Epithelial cell of esophagus (primary cell): ENCODE results near the gene NEDD4L.
A peak's percentile ranks its signal among the peaks of the same experiment; 100 is the strongest.

Experiments
- DNase-seq: peaks from one replicate; pipeline ENCODE4 v3.0.0; 2010; ENCODE audit warnings: low read depth
- H3K4me3 ChIP-seq: 2 replicates; pipeline ENCODE4 v1.5.1; 2011; ENCODE audit warnings: mild to moderate bottlenecking, low read length, control low read depth
- TF ChIP-seq, protein P1 (sequence below): IDR thresholded peaks from 2 replicates; pipeline ENCODE4 v1.5.1; 2011; ENCODE audit warnings: low read depth, mild to moderate bottlenecking, low read length, control low read depth, inconsistent platforms; ENCODE audit not compliant: insufficient read depth; ENCODE audit errors: missing control alignments

Gene NEDD4L

DNA sequence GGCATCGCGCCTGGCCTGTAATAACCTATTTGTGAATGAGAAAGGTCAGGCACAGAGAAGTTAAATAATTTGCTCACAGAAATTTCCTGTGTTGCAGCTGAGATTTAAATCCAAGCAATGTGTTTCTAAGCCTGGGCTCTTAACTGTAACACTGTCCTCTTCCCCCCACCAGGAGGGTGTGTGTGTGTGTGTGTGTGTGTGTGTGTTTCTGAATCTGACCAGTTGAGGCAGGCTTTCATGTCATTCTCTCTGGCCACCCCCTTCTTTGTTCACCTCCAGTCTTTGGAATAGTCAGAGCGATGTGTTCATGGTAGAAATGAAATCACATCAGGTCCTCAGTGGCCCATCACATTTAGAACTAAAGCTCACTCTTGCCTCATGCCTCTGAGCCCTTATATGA is 81.2 kb downstream of the NEDD4L start:
- TF ChIP-seq, protein P1, sequence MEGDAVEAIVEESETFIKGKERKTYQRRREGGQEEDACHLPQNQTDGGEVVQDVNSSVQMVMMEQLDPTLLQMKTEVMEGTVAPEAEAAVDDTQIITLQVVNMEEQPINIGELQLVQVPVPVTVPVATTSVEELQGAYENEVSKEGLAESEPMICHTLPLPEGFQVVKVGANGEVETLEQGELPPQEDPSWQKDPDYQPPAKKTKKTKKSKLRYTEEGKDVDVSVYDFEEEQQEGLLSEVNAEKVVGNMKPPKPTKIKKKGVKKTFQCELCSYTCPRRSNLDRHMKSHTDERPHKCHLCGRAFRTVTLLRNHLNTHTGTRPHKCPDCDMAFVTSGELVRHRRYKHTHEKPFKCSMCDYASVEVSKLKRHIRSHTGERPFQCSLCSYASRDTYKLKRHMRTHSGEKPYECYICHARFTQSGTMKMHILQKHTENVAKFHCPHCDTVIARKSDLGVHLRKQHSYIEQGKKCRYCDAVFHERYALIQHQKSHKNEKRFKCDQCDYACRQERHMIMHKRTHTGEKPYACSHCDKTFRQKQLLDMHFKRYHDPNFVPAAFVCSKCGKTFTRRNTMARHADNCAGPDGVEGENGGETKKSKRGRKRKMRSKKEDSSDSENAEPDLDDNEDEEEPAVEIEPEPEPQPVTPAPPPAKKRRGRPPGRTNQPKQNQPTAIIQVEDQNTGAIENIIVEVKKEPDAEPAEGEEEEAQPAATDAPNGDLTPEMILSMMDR = no peak
- no peak overlapping the region for H3K4me3 ChIP-seq

DNA sequence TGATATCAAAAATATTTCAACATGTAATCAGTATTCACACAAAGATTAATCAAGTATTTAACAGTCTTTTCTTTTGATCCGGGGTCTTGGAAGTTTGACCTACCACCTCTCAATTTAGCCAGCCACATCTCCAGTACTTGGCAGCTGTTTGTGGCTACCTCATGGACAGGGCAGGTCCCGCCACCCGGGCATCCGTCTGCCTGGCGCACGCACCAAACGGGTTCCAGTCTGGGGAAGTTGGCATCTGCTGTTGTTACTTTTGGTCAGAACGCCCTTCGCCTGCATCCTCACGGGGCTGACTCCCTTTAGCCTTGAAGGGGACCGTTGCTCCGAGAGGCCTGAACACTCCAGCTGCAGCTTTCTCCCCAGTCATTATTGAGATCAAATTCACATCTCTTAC is 81.7 kb downstream of the NEDD4L start:
- TF ChIP-seq, protein P1 = no peak

More for the DNA sequence above, 81.2 kb downstream of the NEDD4L start:
- peak; percentile 11 for DNase-seq

DNA sequence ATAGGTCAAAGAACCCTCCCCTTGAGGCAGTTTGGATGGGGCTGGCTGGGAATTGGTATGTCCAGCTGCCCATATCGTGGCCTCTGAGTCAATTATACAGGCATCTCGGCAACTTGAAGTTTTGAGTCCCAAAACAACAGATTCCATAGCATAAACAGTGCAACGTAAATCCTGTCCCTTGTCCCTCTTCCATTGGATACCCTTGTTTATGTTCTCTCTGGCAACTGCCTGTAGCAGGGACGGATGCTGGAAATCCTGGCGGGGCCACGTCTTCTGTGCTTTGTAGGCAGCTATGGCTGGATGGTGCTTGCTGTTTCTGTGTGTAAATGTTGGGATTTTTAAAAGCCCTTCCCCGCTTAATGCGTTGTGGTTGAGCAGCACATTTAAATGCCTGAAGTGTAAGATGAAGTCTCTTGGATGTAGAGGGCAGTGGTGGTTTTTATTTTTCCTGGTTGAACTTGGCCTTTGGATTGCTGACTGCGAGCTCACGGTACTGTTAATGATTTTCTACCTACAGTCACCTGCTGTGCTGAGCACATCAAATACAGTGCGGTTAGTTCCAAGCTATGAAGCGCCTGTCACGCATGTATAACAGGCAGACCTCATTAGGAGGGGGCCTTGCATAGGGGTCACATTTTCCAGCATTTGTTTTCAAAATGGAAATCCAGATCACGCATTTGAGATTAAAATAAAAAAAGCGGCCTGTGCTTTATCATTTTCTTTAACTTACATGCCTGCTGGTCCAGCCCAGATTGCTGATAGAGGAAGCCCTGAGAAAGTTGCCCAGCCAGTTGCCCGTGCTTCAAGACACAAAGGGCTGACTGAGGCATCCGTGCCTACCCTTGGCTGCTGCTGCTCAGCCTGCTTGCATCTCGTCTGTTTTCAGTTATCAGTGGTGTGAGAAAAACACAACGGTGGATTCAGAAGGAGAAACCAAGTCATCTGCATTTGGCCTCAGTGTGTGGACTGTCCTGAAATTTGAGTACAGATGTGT is 84.7 kb downstream of the NEDD4L start:
- TF ChIP-seq, protein P1 = no peak
- H3K4me3 ChIP-seq = no peak overlapping the region
- DNase-seq = no peak

More for the DNA sequence above, 81.7 kb downstream of the NEDD4L start:
- no peak overlapping the region for H3K4me3 ChIP-seq
- no peak for DNase-seq

DNA sequence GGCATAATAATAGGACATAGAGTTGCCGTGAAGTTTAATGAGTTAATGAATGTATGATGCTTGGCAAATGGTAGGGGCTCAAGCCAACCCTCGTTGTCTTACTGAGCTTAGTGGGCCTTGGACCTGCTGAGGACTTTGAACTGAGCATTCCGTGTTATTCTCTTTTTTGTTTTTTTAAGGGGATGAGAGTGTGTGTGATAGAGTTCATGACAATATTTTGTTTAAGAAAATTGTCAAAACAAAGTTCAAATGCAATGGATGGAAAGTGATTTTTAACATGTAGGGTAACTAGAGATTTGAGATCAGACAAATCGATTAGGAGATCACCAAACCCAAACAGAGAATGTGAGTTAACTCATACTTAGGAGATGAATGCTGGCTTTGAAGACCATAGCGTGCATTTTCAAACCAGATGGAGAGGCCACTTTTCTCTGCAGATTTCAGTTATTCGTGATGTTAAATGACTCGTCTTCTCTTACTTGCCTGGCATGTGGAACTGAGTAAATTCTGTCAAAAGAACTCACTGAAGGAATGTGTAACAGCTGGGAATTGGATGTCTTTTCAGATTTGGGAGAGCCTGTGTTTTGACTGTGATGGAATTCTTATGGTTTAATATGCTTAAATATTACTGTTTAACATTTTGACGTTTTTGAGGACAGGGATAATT is 88.7 kb downstream of the NEDD4L start:
- TF ChIP-seq, protein P1 = no peak
- DNase-seq = no peak
- no peak overlapping the region for H3K4me3 ChIP-seq

DNA sequence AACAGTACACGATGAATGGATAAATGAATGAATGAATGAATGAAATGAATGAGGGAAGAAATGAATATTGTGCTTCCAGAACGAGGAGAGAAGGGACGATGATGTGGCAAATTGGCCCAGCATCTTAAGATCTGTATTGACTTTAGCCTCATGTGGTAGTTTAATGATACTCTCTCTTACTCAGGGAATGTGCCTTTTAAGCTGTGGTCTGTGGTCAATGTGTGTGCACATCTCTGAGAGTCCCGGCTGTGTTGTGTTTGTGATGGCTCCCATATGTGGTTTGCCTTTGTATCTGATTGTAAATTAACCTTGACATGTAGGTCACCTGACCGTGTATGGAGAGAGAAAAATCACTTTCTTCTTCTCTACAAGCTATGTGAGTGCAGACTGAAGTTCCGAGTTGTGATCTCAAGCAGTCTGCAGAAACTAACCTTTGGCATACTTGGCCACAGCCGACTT is 91.2 kb downstream of the NEDD4L start:
- no peak for DNase-seq
- TF ChIP-seq, protein P1 = no peak
- H3K4me3 ChIP-seq = no peak overlapping the region

DNA sequence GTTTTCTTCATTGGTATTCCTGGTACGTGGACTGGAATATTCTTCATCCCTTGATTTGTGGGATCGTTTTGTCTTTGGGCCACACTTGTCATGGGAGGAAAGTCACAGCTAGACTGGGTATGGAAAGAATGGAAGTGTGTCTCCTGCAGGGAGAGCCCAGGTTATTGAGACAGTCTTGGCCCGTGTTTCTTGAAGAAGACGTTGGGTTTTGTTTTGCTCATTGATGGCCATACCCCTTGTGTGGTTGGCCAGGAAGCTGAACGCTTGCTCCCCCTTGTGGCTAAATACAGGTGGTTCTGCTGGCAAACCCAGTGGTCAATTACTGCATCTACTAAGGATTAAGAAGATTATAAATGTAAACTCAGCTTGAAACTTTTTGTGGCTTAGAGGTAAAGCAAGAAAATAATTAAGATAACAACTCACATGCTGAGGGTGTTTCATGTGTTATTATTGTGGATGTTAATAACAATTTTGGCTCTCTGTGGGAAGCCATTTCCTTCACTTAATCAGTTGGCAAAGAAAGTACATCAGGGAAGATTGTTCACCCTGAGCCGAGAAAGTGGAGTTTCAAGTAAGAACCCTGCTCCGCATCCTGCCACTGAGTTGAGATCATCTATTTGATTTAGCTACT is 91.8 kb downstream of the NEDD4L start:
- peak; percentile 79 for DNase-seq
- TF ChIP-seq, protein P1 = peak; percentile 97
- no peak overlapping the region for H3K4me3 ChIP-seq
